H1 (cell line): ENCODE results near the gene TSPAN9. TPM values are rescaled to one million over a fixed set of nuclear protein-coding genes. Genes with fewer than 3 reads are reported as not detected.

ENCODE experiments used
- JUN ChIP-seq: IDR thresholded peaks from 2 replicates; pipeline ENCODE4 v1.6.1; 2011; ENCODE audit warnings: low read depth, mild to moderate bottlenecking, improper control_type of control experiment, low read length
- POU5F1 ChIP-seq: IDR thresholded peaks from 2 replicates; pipeline ENCODE4 v1.6.1; 2011; ENCODE audit warnings: low read depth, mild to moderate bottlenecking, low read length, moderate library complexity
- SP2 ChIP-seq: IDR thresholded peaks from 2 replicates; pipeline ENCODE4 v1.6.1; 2012; ENCODE audit warnings: mild to moderate bottlenecking, low read length, inconsistent platforms
- polyA plus RNA-seq, 7 experiments: library from polyadenylated mRNA; depleted of rRNA in 3 of 7; stranded (reverse) in 5 of 7; unstranded in 2 of 7; fragments of >200 nt in 5 of 7; fragments of 200-250 nt in 2 of 7; gene quantifications; 1 replicate in 5 of 7; 2 replicates in 1 of 7; 4 replicates in 1 of 7; pipeline versions ENCODE4 v1.2.1 to v1.2.3, GENCODE V29; 2011 to 2013; ENCODE audit warnings: missing spikeins in 2 of 7, mixed read lengths in 2 of 7
- total RNA-seq: library from RNA; stranded (reverse); fragmentation: NEBNext Ultra II Directional; extraction: Animal tissue kit (Norgen Biotek cat#: 25700); gene quantifications from 2 replicates; pipeline ENCODE4 v1.2.1, GENCODE V29; 2021

TSPAN9 gene
- total and polyA plus RNA-seq, 2 of the 8 experiments (the other 6 are each of a cell fraction or from before 2014, with no cell fraction given), result 11.5 to 29.1 TPM

DNA sequence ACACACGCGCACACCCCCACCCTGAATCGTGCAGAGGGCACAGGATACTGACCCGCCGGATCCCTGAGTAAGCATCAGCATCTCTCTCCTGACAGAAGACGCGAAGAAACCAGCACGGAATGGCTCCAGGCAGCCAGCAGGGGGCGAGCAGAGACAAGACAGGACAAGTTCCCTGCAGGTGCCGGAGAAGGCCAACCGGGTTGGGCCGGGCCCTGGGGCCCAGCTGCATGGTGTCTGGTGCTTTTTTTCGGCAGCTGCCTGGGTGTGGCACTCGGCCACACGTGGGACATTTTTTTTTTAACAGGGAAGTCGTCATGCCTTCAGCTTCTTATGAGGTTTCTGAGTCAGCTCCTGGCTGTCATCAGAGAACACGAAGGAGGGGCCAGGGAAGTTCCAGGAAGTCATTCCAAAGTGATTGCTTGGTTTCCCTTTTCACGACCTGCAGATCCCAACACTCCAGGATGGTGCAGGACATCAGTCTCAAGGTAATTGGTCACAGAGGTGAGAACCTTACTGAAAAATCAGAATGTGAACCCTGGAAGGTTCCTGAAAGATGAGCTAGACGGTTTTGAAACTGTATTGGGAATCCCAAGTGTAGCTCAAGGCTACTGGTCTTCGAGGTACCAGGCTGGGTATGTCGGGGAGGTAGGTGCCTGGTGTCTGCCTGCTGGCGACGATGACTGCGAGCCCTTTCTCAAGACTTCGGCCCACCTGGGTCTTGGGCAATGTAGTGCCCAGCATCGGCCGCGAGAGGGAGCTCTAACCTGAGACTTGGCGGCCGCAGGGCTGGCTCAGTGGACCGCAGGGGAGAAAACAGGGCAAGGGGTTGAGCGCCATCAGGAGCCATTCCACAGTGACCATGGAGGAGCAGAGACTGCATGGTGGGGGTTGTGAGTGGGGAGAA is 223.0 kb downstream of the TSPAN9 start (continued):
- TF ChIP-seq JUN, result no peak
- TF ChIP-seq SP2, result no peak
- TF ChIP-seq POU5F1, result no peak
